Measurements from ENCODE around the gene GALNT13. TPM values are rescaled to one million over a fixed set of nuclear protein-coding genes. Genes with fewer than 3 reads are reported as not detected.

Gene GALNT13
- total RNA-seq, 2 experiments from 2014 or later, result not detected

- no peaks in the 10 kb centered on the region for H4K20me1 ChIP-seq (ENCODE audit: insufficient read depth, low read length)
- BruUV-seq (replicated peaks), result no TSS peak
- H3K9me2 ChIP-seq (ENCODE audit: insufficient read depth, low read length), result no peaks in the 10 kb centered on the region
- intact Hi-C loops (cut with micrococcal nuclease; ENCODE audit: unreplicated experiment), result no loop called here
- H3K36me3 ChIP-seq (ENCODE audit: insufficient read depth, low read length), result no peaks in the 10 kb centered on the region
- TF ChIP-seq EZH2phosphoT487 (IDR thresholded peaks at IDR 0.05; ENCODE audit: borderline replicate concordance, low read depth, low read length), result no peak
- TF ChIP-seq, protein P1, sequence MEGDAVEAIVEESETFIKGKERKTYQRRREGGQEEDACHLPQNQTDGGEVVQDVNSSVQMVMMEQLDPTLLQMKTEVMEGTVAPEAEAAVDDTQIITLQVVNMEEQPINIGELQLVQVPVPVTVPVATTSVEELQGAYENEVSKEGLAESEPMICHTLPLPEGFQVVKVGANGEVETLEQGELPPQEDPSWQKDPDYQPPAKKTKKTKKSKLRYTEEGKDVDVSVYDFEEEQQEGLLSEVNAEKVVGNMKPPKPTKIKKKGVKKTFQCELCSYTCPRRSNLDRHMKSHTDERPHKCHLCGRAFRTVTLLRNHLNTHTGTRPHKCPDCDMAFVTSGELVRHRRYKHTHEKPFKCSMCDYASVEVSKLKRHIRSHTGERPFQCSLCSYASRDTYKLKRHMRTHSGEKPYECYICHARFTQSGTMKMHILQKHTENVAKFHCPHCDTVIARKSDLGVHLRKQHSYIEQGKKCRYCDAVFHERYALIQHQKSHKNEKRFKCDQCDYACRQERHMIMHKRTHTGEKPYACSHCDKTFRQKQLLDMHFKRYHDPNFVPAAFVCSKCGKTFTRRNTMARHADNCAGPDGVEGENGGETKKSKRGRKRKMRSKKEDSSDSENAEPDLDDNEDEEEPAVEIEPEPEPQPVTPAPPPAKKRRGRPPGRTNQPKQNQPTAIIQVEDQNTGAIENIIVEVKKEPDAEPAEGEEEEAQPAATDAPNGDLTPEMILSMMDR (conservative IDR thresholded peaks at IDR 0.05; ENCODE audit: low read length), result no peak
- no peaks in the 10 kb centered on the region for H3K4me1 ChIP-seq (ENCODE audit: insufficient read depth, low read length, poor library complexity, severe bottlenecking)
- no peaks in the 10 kb centered on the region for H3K79me2 ChIP-seq (ENCODE audit: insufficient read depth, low read depth, low read length)
- H3K4me2 ChIP-seq (ENCODE audit: low read length), result no peak overlapping the region
- H3K4me3 ChIP-seq (ENCODE audit: low read depth, low read length, poor library complexity, severe bottlenecking), result no peak overlapping the region
- H2AFZ ChIP-seq (ENCODE audit: low read length), result no peak overlapping the region
- no peak overlapping the region for H3K27ac ChIP-seq (ENCODE audit: low read depth, low read length, poor library complexity, severe bottlenecking)
- no peaks in the 10 kb centered on the region for H3K9me3 ChIP-seq (ENCODE audit: low read length)
- ChIA-PET POLR2A (no interaction called here), CTCF (ENCODE audit: unreplicated experiment) (no interaction called here)
- no peak for DNase-seq (ENCODE audit: low spot score)
Observed at GRCh38 chr2:153971250-153971649, 99.5 kb downstream of the GALNT13 start.

DNA sequence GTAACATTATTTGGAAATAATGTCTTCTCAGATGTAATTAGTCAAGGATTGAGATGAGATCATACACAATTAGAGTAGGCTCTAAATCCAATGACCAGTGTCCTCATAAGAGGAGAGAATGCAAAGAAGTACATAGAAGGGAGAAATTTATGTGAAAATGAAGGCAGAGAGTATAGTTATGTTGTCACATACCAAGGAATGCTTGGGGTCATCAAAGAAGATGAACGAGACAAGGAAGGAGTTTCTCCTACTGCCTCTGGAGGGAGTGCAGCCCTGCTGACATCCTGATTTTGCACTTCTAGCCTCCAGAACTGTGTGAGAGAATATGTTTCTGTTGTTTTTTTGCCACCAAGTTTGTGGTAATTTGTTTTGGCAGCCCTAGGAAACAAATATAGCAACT lies 100.1 kb downstream of the GALNT13 start:
- Histone ChIP-seq H3K79me2 (ENCODE audit: insufficient read depth, low read depth, low read length) (no peaks in the 10 kb centered on the region), H3K27ac (ENCODE audit: low read depth, low read length, poor library complexity, severe bottlenecking) (no peak overlapping the region), H3K36me3 (ENCODE audit: insufficient read depth, low read length) (no peaks in the 10 kb centered on the region), H3K4me2 (ENCODE audit: low read length) (no peak overlapping the region), H4K20me1 (ENCODE audit: insufficient read depth, low read length) (no peaks in the 10 kb centered on the region), H3K4me3 (ENCODE audit: low read depth, low read length, poor library complexity, severe bottlenecking) (no peak overlapping the region), H2AFZ (ENCODE audit: low read length) (no peak overlapping the region), H3K9me3 (ENCODE audit: low read length) (no peaks in the 10 kb centered on the region), H3K4me1 (ENCODE audit: insufficient read depth, low read length, poor library complexity, severe bottlenecking) (no peaks in the 10 kb centered on the region), H3K9me2 (ENCODE audit: insufficient read depth, low read length) (no peaks in the 10 kb centered on the region)
- TF ChIP-seq, protein P1 (conservative IDR thresholded peaks at IDR 0.05; ENCODE audit: low read length), result no peak
- TF ChIP-seq EZH2phosphoT487 (IDR thresholded peaks at IDR 0.05; ENCODE audit: borderline replicate concordance, low read depth, low read length), result no peak
- ChIA-PET CTCF (ENCODE audit: unreplicated experiment) (no interaction called here), POLR2A (no interaction called here)
- BruUV-seq (replicated peaks), result no TSS peak
- intact Hi-C loops (cut with micrococcal nuclease; ENCODE audit: unreplicated experiment), result no loop called here
- no peak for DNase-seq (ENCODE audit: low spot score)

DNA sequence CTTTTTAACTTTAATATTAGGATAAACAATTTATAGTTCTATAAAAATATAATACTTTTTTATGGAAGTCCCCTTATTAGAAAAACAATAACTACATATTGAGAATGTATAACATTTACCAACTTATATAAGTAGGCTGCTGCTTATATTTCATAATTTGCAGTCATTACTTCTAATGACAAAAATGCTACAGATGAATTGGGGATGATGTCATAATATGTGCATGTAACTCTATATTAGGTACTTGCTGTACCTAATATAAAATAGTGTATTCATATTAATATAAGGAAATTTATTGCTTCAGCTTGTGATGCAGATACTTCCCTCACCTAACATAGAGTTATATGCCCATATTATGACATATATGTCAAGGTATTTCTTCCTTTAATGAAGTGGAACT lies 100.7 kb downstream of the GALNT13 start:
- H4K20me1 ChIP-seq (ENCODE audit: insufficient read depth, low read length), result no peaks in the 10 kb centered on the region
- no peak overlapping the region for H3K4me3 ChIP-seq (ENCODE audit: low read depth, low read length, poor library complexity, severe bottlenecking)
- ChIA-PET CTCF (ENCODE audit: unreplicated experiment) (no interaction called here), POLR2A (interaction anchor here (0.7 kb wide), 1 partner anchor 38 kb away, joined by 4 read pairs; no protein-coding TSS in a partner anchor)
- intact Hi-C loops (cut with micrococcal nuclease; ENCODE audit: unreplicated experiment), result no loop called here
- no TSS peak for BruUV-seq (replicated peaks)
- H3K4me2 ChIP-seq (ENCODE audit: low read length), result no peak overlapping the region
- no peaks in the 10 kb centered on the region for H3K36me3 ChIP-seq (ENCODE audit: insufficient read depth, low read length)
- H3K4me1 ChIP-seq (ENCODE audit: insufficient read depth, low read length, poor library complexity, severe bottlenecking), result no peaks in the 10 kb centered on the region
- TF ChIP-seq EZH2phosphoT487 (IDR thresholded peaks at IDR 0.05; ENCODE audit: borderline replicate concordance, low read depth, low read length), result no peak
- TF ChIP-seq, protein P1 (conservative IDR thresholded peaks at IDR 0.05; ENCODE audit: low read length), result no peak
- no peak for DNase-seq (ENCODE audit: low spot score)
- no peak overlapping the region for H2AFZ ChIP-seq (ENCODE audit: low read length)
- no peaks in the 10 kb centered on the region for H3K9me3 ChIP-seq (ENCODE audit: low read length)
- H3K9me2 ChIP-seq (ENCODE audit: insufficient read depth, low read length), result no peaks in the 10 kb centered on the region
- no peaks in the 10 kb centered on the region for H3K79me2 ChIP-seq (ENCODE audit: insufficient read depth, low read depth, low read length)
- H3K27ac ChIP-seq (ENCODE audit: low read depth, low read length, poor library complexity, severe bottlenecking), result no peak overlapping the region

All from OCI-LY7 (cell line).